ENCODE results near the gene ISG20L2.

Gene ISG20L2

DNA sequence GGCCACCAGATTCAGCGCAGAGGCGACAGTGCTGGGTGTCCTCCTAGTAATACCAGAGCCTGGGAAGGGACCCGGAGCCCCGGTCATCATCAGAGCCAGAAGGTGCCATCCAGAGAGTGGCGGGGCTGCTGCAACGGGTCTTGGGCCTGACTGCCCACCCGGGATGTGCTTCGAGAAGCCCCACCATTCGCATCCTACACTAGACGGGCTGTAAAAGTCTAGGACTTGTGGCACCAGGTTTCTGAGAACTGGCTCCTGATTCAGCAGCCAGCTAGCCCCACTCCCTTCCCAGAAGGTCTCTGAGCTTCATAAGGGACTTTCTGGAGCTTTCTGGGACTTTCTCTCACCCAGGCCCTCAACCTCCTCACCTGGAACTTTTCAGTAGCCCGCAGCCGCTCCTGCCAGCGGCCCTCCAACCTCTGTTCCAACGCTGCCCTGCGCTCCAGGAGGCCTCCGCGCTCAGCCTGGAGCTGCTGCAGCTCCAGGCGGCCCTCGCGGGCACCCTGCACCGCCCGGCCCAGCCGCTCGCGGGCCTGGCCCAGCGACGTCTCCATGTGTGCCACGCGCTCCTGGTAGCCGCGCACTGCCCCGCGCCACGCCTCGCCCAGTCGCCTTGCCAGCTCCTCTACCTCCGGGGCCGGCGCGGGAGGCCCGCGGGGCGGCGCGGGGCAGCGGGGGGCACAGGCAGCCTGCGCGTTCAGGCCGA is 52.3 kb downstream of the ISG20L2 start:
- in situ Hi-C loops (cut with MboI; ENCODE audit: low pct_unique_long_range_greater_than_20kb, low sequenced_read_pairs): no loop called here
- DNase-seq: no peak

DNA sequence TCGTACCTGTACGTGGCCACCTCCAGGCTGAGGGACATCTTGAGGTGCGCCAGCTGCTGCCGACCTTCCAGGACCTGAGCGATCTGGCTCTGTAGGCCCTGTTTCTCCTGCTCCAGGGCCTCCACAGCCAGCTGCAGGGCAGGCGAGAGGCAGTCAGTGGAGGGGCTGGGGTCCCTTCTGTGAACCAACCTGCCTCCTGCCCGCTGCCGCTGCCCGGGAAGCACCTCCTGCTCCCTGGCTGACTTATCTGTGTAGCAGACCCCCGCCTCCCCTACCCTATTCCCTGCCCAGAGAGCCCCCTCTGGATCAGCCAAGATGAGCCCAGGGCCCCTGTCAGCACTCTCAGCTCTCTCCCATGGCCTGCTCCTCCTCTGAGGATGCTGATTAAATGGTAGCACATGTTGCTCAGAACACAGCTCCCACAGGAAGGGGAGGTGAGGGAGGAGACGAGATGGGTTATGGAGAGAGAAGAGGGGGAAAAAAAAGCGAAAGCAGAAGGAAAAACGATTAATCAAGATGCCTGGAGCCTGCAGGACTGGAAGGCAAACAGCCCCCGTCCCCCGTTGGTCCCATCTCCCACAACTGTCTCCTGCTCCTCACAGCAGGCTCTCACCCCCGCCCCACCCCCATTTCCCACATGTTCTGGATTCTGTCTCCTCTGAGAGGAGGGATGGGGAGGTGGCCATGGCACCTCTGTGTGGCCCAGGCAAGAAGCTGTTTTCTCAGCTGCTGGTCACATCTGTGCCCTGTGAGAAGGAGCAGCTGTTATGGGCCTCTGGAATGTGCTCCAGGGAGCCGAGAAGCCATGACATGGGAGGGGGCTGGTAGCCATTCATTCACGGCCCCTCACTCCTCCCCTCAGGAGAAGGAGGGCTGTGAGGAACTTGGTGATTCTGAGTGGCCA is 53.1 kb downstream of the ISG20L2 start:
- in situ Hi-C loops (cut with MboI; ENCODE audit: low pct_unique_long_range_greater_than_20kb, low sequenced_read_pairs): no loop called here
- DNase-seq: no peak

DNA sequence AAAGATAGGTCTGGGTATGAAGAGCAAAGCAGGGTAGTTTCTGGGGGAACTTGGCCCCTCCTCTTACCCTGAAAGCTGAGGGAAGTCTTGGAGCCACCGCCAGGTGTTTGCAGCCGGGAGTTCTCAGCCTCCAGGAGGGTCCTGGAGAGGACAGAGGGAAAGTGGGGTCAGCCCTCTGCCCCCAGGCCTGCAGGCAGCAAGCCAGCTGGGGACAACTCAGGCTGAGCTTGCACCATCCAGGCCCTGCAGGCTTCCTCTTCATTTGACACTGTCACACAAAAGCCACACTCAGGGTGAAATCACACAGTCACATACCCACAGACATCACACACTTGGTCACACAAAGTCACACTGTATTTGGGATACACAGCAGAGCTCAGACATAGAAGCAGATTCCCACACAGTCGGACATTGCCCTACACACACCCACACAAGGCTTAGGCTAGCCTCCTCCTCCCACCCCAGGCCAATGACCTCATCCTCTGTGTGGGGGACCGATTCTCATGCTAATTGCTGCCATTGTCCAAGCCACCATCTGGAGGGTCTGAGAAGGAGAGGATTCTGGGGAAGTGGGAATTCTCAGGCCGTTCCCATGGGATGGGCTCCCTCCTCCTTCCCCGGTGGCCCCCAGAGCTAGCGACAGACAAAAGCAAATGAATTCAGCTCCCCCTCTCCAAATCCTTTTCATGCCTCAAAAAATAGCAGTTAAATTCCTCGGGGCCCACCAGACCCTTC is 55.0 kb downstream of the ISG20L2 start:
- in situ Hi-C loops (cut with MboI; ENCODE audit: low pct_unique_long_range_greater_than_20kb, low sequenced_read_pairs): no loop called here
- DNase-seq: no peak

Measured in KBM-7 (cell line).